ENCODE results near the gene GAL3ST2. TPM values are rescaled to one million over a fixed set of nuclear protein-coding genes. Genes with fewer than 3 reads are reported as not detected.
"Not testable (repeated sequence)": the region's sequence is repeated elsewhere in the genome, so short reads cannot be mapped to it uniquely, and the experiment has no call there.

Gene GAL3ST2
- total RNA-seq, 2 experiments from 2014 or later, result 1.1 TPM; not detected in 1

DNA sequence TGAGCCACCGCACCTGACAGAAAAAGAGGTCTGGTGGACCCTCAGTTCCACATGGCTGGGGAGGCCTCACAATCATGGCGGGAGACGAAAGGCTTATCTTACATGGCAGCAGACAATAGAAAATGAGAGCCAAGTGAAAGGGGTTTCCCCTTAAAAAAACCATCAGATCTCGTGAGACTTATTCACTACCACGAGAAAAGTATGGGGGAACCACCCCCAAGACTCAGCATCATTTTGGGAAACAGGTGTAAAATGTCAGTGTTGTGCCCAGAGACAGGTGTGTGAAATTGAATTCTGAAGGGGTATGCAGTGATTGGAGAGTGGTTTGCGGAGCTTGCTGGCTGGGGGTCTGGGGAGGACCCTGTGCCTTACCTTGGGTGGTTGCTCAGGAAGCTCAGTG, 46.8 kb upstream of the GAL3ST2 start:
- Histone ChIP-seq H3K9me2 (ENCODE audit: insufficient read depth, low read length) (no peaks in the 10 kb centered on the region), H3K79me2 (ENCODE audit: insufficient read depth, low read depth, low read length) (no peaks in the 10 kb centered on the region), H4K20me1 (ENCODE audit: insufficient read depth, low read length) (no peaks in the 10 kb centered on the region), H3K4me3 (ENCODE audit: low read depth, low read length, poor library complexity, severe bottlenecking) (no peak overlapping the region), H3K27ac (ENCODE audit: low read depth, low read length, poor library complexity, severe bottlenecking) (no peak overlapping the region), H3K9me3 (ENCODE audit: low read length) (no peaks in the 10 kb centered on the region), H3K4me1 (ENCODE audit: insufficient read depth, low read length, poor library complexity, severe bottlenecking) (peaks cover 15% of the 10 kb centered on the region), H3K4me2 (ENCODE audit: low read length) (no peak overlapping the region), H2AFZ (ENCODE audit: low read length) (no peak overlapping the region), H3K36me3 (ENCODE audit: insufficient read depth, low read length) (no peaks in the 10 kb centered on the region; the same call in 1 of the 2 replicates)
- DNase-seq (ENCODE audit: low spot score), result no peak
- intact Hi-C loops (cut with micrococcal nuclease; ENCODE audit: unreplicated experiment), result no loop called here
- CTCF ChIA-PET (ENCODE audit: unreplicated experiment), result no interaction called here
- TF ChIP-seq EZH2phosphoT487 (IDR thresholded peaks at IDR 0.05; ENCODE audit: borderline replicate concordance, low read depth, low read length), result no peak
- TF ChIP-seq, protein P1, sequence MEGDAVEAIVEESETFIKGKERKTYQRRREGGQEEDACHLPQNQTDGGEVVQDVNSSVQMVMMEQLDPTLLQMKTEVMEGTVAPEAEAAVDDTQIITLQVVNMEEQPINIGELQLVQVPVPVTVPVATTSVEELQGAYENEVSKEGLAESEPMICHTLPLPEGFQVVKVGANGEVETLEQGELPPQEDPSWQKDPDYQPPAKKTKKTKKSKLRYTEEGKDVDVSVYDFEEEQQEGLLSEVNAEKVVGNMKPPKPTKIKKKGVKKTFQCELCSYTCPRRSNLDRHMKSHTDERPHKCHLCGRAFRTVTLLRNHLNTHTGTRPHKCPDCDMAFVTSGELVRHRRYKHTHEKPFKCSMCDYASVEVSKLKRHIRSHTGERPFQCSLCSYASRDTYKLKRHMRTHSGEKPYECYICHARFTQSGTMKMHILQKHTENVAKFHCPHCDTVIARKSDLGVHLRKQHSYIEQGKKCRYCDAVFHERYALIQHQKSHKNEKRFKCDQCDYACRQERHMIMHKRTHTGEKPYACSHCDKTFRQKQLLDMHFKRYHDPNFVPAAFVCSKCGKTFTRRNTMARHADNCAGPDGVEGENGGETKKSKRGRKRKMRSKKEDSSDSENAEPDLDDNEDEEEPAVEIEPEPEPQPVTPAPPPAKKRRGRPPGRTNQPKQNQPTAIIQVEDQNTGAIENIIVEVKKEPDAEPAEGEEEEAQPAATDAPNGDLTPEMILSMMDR (conservative IDR thresholded peaks at IDR 0.05; ENCODE audit: low read length), result no peak
- POLR2A ChIA-PET, result no interaction called here
- no TSS peak for BruUV-seq (replicated peaks)

DNA sequence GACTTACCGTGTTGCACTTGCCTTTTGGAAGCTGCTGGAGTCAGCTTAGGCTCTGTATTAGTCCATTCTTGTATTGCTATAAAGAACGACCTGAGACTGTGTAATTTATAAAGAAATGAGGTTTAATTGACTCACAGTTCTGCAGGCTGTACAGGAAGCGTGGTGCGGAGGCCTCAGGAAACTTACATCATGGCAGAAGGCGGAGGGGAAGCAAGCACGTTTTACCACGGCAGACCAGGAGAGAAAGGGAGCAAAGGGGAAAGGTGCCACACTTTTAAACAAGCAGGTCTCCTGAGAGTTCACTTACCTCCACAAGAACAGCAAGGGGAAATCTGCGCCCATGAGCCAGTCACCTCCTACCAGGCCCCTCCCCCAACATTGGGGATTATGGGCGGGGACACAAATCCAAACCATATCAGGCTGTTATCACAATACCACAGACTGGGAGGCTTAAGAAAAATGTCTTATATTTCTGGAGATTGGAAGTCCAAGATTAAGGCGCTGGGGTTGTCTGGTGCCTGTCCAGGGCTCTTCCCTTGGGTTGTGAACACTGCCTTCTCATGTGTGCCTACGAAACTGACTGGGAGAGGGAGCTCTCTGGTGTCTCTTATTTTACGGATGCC, 45.8 kb upstream of the GAL3ST2 start:
- POLR2A ChIA-PET, result no interaction called here
- no peak for DNase-seq (ENCODE audit: low spot score)
- no peak overlapping the region for H2AFZ ChIP-seq (ENCODE audit: low read length)
- BruUV-seq (replicated peaks), result no TSS peak
- no peak overlapping the region for H3K27ac ChIP-seq (ENCODE audit: low read depth, low read length, poor library complexity, severe bottlenecking)
- H3K4me2 ChIP-seq (ENCODE audit: low read length), result no peak overlapping the region
- no peak for TF ChIP-seq EZH2phosphoT487 (IDR thresholded peaks at IDR 0.05; ENCODE audit: borderline replicate concordance, low read depth, low read length)
- TF ChIP-seq, protein P1 (conservative IDR thresholded peaks at IDR 0.05; ENCODE audit: low read length), result no peak
- H3K79me2 ChIP-seq (ENCODE audit: insufficient read depth, low read depth, low read length), result no peaks in the 10 kb centered on the region
- peaks cover 22% of the 10 kb centered on the region for H3K4me1 ChIP-seq (ENCODE audit: insufficient read depth, low read length, poor library complexity, severe bottlenecking)
- no peaks in the 10 kb centered on the region for H4K20me1 ChIP-seq (ENCODE audit: insufficient read depth, low read length)
- no peak overlapping the region for H3K4me3 ChIP-seq (ENCODE audit: low read depth, low read length, poor library complexity, severe bottlenecking)
- H3K9me3 ChIP-seq (ENCODE audit: low read length), result no peaks in the 10 kb centered on the region
- no peaks in the 10 kb centered on the region for H3K9me2 ChIP-seq (ENCODE audit: insufficient read depth, low read length)
- intact Hi-C loops (cut with micrococcal nuclease; ENCODE audit: unreplicated experiment), result no loop called here
- CTCF ChIA-PET (ENCODE audit: unreplicated experiment), result no interaction called here
- no peaks in the 10 kb centered on the region for H3K36me3 ChIP-seq (ENCODE audit: insufficient read depth, low read length)

DNA sequence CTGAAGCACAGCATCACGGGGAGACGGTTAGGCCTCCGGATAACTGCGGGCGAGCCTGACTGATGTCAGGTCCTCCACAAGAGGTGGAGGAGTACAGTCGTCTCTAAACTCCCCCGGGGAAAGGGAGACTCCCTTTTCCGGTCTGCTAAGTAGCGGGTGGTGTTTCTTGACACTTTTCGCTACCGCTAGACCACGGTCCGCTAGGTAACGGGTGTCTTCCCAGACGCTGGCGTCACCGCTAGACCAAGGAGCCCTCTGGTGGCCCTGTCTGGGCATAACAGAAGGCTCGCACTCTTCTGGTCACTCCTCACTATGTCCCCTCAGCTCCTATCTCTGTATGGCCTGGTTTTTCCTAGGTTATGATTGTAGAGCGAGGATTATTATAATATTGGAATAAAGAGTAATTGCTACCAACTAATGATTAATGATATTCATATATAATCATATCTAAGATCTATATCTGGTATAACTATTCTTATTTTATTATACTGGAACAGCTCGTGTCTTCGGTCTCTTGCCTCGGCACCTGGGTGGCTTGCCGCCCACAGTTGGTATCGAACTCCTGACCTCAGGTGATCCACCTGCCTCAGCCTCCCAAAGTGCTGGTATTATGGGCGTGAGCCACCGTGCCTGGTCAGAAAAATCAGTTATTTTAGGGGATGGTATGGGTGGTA, 44.0 kb upstream of the GAL3ST2 start:
- BruUV-seq (replicated peaks); intact Hi-C loops (cut with micrococcal nuclease; ENCODE audit: unreplicated experiment); H3K36me3 ChIP-seq (ENCODE audit: insufficient read depth, low read length); H4K20me1 ChIP-seq (ENCODE audit: insufficient read depth, low read length); H3K79me2 ChIP-seq (ENCODE audit: insufficient read depth, low read depth, low read length); H3K9me3 ChIP-seq (ENCODE audit: low read length); H3K9me2 ChIP-seq (ENCODE audit: insufficient read depth, low read length): not testable (repeated sequence)
- ChIA-PET CTCF (ENCODE audit: unreplicated experiment) (interaction anchor here (1.4 kb wide), 1 partner anchor 30 kb away, joined by 3 read pairs; no protein-coding TSS in a partner anchor), POLR2A (interaction anchor here (0.6 to 2.7 kb wide), 4 partner anchors 20 to 46 kb away, joined by 3 to 7 read pairs (median 4); partner anchors contain the start of genes DTYMK and ING5)
- DNase-seq (ENCODE audit: low spot score), result peak; percentile 80
- peak overlapping the region; percentile 42 for H3K27ac ChIP-seq (ENCODE audit: low read depth, low read length, poor library complexity, severe bottlenecking)
- peak overlapping the region; percentile 47 for H3K4me3 ChIP-seq (ENCODE audit: low read depth, low read length, poor library complexity, severe bottlenecking)
- H3K4me1 ChIP-seq (ENCODE audit: insufficient read depth, low read length, poor library complexity, severe bottlenecking), result peaks cover 22% of the 10 kb centered on the region
- H2AFZ ChIP-seq (ENCODE audit: low read length), result peak overlapping the region; percentile 67; the same call in 1 of the 2 replicates
- TF ChIP-seq, protein P1 (conservative IDR thresholded peaks at IDR 0.05; ENCODE audit: low read length), result peak; percentile 67; the same call in 1 of the 2 replicates
- H3K4me2 ChIP-seq (ENCODE audit: low read length), result peak overlapping the region; percentile 60
